ENCODE measurements around the gene IRX5.

The IRX5 gene

DNA sequence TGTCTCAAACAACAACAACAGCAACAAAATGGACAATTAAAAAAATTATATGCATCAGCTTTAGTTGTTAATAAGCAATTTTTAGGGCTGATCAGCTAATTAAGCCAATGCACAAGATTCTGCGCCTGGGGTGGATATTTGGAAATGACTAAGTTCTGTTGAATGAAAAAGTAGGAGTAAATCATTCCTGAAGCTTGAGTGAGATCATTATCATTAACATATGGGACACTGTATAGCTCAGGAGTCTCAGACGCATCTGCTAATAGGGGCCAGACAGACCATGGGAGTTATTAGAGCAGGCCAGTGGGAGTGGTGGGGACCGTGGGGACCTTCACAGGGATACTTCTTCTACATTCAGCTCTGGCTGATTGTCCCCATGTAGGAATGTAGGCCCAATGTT is 22.8 kb downstream of the IRX5 start:
- DNase-seq: no peak

GRCh38 chr16:54954220-54954619 is 23.6 kb downstream of the IRX5 start:
- no peak for DNase-seq

DNA sequence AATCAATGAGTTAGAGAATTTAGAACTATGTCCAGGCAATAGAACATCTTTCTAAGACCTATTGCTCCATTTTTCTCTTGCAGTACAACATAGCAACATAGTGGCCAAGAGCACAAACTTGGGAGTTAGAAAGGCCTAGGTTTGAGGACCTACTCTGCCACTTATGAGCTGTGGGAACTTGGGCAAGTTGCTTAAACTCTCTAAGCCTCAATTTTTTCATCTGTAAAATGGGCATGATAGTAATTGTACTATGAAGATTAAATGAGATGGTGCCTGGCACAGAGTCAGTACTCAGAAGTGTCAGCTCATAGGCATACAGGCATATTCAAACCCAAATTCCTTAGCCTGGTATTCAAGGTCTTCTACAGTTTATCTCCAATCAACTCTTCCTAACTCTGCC is 25.1 kb downstream of the IRX5 start:
- DNase-seq: no peak

GRCh38 chr16:54957403-54958166 is 26.9 kb downstream of the IRX5 start:
- no peak for DNase-seq

DNA sequence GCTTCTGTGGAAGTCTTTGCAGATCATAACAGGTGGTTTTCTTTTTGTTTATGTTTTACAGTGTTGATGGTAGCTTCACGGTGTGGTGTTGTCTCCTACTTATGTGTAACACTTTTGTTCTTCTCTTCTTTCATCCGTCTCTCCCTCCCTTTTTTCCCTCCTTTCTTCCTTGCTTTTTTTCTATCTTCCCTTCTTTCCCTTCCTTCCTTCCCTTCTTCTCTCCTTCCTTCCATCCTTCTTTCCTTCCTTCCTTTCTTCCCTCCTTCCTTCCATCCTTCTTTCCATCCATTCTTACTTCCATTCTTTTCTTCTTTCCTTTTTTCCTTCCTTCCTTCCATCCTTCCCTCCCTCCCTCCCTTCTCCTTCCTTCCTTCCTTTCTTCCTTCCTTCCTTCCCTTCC is 31.4 kb downstream of the IRX5 start:
- DNase-seq: no peak

- no peak for DNase-seq
Measured at GRCh38 chr16:54964239-54964638, 33.6 kb downstream of the IRX5 start.

- DNase-seq: no peak
Measured at GRCh38 chr16:54965464-54965863, 34.8 kb downstream of the IRX5 start.

DNA sequence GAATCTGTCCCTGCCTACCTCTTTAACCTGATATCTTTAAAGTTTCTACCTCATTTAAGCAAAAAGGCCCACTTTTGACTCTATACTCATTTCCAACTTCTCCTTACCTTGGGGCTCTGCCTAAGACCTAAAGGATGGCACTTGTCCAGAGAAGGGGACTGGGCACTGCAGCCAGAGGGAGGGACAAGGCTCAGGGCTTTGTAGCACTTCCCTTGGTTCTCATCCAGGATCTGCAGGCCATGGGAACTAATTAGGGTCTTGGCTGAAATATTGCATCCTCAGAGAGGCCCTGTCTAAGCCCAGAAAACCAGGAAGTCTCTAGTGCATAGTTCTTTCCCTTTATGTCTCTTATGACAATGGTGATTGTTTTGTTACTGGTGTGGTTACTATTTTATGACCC is 37.3 kb downstream of the IRX5 start:
- DNase-seq: no peak

DNA sequence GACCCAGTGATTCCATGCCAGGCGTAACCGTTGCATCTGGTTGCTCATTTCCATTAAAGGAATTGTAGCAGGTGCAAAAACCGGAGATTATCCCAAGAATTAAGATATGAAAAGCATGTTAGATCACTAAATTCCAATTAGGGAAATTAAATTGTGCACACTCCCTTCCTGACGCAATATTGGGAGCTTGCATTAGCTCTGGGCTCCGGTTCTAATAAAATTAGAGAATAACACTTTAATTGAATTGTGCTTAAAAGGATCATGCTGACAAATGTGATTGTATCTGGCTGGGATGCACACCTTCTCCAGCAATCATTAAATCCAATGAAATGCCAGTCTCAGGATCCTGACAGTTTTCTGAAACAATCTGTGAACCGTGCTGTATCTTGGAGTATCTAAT is 38.1 kb downstream of the IRX5 start:
- no peak for DNase-seq

DNA sequence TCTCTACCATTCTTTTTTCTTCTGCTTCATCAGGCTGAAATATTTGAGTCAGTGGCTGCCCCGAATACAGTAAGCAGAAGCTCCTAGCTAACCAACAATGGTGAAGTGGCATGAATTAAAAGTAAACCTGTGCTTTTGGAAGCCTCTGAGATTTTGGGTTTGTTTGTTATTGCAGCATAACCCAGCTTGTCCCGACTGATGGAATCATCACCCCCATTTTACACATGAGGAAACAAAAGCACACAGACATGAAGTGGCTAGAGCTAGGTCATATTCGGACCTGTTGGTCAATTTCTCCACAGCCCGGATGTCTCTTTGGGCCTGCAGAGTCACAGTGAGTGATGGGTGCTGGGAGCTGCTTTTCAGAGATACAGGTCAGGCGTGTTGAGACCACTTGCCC is 39.4 kb downstream of the IRX5 start:
- no peak for DNase-seq

GRCh38 chr16:54974367-54974766 is 43.7 kb downstream of the IRX5 start:
- no peak for DNase-seq

GRCh38 chr16:54976651-54977200 is 46.1 kb downstream of the IRX5 start:
- no peak for DNase-seq

DNA sequence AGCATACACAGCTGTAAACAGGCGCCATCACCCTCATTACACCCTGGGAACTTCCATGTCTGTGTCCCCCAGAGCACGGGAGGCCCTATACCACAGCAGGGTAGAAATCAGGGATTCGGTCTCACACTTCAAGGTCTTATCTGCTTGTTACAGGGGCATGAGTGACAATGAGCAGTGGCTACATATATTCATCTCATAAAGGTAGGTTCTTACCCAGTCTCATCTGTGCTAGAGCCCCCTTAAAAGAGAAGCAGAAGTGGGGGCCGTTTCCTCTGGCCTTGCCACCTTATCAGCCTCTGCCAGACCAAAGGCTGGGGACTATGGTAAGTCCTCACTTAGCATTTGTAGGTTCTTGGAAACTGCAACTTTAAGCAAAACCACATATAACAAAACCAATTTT is 46.5 kb downstream of the IRX5 start:
- DNase-seq: no peak

DNA sequence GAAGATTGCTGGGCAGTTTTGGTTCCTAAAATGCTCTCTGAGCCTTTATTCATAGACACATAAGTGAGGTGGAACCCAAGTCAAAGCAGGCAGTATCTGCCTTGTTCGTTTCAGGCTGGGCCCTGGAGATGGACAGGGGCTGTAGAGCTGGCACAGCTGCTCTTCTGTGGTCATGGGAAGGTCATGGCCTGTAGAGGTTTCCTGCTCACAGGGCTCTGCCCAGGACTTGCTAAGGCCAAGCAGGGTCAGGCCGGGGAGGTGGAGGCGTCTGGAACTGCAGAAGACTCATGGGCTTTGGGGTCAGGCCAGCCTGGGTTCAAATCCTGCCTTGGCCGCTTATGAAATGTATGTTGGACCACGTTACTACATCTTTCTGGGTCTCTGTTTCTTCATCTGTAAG is 50.2 kb downstream of the IRX5 start:
- no peak for DNase-seq

All from HCEC 1CT (cell line).